Epidermal melanocyte (primary cell): ENCODE results near the gene FAM170B.

Source experiments
- DNase-seq: peaks from one replicate; pipeline ENCODE4 v3.0.0; 2011; ENCODE audit warnings: low spot score; ENCODE audit not compliant: insufficient read length

The FAM170B gene

DNA sequence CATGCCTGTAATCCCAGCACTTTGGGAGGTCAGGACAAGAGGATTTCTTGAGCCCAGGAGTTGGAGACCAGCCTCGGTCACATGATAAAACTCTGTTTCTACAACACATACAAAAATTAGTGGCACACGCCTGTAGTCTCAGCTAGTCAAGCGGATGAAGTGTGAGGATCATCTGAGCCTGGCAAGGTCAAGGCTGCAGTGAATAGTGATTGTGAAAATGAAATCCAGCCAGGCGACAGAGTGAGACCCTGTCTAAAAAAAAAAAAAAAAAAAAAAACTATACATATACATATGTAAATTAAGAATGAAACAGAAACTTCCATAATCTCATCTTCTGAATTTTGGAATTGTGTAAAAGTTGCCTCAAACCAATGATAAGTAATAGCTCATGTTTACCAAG, 18.2 kb upstream of the FAM170B start:
- DNase-seq: no peak

DNA sequence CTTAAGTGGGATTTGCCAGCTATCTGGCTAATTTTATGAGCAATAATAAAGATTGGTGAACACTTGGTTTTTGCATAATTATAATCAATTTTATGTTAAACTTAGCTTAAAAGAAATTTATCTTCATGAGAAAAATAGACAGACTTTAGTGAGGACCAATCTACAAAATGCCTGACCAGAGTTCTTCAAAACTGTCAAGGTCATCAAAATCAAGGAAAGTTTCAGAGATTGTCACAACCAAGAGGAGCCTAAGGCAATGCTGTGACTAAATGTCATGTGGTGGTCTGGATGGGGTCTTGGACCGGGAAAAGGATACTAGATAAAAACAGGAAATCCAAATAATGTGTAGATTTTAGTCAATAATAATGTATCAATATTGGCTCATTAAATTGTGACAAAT, 17.7 kb upstream of the FAM170B start:
- DNase-seq: no peak

DNA sequence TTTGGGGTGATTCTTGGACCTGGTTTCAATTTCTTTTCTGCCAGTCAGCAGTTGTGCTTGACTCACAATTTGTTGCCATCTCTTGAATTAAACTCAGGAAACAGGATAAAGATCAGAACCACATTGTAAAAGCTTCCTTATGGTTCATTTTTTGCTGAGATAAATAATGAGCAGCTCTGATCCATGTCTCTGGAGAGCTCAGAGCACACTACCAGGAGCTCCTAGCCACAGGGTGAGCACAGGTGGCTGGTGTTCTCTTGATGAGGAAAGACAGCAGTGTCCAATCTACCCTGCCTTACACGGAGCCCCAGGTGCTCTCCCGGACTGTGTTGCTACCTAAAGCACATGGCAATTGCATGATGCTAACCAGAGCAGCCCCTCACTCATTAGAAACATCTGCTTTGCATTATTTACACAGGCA, 17.2 kb upstream of the FAM170B start:
- no peak for DNase-seq

DNA sequence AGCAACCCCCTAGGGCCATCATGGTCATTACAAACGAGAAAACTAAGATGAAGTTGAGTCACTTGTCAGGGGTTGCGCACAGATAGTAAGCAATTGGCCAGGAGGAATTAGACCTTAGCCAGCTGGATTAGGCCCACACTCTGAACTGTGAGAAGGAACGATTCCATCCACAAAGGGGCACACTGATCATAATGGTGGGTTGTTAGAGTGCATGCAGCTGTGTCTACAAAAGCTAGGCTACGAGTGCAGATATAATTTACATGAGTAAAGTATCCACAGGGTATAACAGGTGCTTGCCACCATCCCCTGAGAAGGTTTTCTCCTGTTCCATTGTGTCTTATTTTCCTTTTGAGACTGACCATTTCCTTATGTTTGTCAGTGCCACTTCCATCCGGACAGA, 16.6 kb upstream of the FAM170B start:
- DNase-seq: no peak

DNA sequence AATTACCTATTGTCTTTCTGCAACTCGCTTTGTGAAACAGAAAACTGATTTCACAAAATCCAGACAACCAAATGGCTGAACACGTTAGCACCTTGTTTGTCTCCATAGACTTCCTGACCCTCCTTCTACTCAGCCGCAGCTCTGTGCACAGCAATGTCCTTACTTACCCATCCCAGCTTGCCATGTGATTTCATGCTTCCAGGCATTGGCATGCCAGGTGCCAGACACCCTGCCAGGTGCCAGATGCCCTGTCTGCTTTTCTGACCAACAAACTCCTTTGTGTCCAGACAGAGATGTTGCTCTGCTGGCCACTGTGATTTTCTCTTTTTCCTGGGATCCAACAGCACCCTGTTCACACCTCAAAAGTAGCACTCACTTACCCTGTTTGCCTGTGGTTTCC, 16.1 kb upstream of the FAM170B start:
- no peak for DNase-seq

DNA sequence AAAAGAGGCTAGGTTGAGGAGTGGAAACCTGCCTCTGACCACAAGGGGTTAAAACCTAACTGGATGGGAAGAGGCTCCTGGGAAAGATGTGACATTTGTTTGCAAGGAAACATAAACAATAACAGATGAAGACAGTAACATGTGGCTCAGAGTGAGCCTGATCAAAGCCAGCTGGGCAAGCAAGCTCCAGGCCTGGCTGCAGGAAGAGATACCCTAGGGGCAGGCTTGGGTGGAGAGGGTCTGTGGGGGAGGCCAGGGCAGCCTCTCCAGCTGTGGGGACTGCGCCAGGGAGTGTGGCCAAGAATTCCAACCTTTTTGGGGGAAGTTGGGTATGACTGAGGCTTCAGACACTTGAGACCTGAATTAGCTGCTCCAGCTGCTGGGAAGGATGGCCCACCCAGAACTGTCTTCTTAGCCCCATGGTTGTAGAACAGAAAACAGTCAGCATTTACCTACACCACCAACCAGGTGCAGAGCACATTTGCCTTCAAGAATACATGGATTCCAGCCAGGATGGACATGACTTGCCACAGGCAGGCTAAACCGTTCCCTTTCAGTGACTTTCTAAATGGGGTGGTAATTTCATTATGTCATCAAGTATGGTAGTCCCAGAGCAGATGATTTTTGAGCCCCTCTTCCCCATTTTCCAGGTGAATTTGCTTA, 10.4 kb upstream of the FAM170B start:
- no peak for DNase-seq

DNA sequence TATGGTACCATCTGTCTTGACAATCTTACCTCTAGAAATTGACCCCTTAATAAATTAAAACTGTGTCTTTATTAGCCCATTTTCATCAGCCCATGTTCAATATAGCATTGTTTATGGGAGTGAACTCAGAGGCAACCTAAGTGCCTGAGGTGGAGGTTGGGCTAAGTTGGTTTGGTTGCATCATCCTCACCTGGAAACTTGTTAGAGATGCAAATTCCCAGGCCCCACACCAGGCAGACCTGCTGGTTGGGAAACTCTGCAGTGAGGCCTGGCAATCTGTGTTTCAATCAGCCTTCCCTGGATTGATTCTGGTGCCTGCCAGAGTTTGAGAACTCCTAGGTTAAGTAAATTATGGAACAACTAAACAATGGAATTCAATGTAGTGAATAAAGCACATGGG, 9.4 kb upstream of the FAM170B start:
- DNase-seq: no peak

DNA sequence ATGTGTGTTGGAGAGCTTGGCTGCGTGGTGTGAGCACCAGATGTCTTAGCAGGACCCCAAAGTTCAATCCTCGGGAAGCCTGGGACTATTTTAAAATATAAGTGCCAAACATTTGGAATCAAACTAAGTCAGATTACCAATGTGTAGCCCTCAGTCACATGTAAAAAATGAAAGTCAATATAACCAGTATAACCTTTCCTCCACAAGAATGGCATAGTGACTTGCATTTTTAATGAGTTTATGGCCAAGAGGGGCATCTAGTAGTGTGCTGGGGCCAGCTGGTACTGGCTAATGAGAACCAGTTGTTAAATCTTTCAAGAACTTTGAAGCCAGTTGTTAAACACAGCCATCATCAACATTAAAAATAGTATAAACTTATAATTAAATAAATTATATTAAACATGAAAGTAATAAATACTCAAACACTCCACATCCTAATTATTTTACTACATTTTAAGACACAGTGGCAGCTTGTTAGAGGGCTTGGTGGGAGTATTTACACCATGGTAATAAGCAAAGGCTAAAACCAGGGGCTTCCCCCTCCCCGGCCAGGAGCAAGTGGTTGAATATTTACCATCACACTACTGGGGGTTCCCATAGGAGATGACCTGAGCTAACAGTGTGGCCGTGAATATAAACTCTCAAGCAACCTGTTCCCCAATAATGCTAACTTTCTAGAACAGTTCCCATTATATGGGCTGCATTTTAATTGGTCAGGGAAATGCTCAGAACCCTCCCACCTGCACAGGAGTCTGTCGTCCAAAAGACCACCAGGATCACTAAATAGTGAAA, 7.9 kb upstream of the FAM170B start:
- no peak for DNase-seq

DNA sequence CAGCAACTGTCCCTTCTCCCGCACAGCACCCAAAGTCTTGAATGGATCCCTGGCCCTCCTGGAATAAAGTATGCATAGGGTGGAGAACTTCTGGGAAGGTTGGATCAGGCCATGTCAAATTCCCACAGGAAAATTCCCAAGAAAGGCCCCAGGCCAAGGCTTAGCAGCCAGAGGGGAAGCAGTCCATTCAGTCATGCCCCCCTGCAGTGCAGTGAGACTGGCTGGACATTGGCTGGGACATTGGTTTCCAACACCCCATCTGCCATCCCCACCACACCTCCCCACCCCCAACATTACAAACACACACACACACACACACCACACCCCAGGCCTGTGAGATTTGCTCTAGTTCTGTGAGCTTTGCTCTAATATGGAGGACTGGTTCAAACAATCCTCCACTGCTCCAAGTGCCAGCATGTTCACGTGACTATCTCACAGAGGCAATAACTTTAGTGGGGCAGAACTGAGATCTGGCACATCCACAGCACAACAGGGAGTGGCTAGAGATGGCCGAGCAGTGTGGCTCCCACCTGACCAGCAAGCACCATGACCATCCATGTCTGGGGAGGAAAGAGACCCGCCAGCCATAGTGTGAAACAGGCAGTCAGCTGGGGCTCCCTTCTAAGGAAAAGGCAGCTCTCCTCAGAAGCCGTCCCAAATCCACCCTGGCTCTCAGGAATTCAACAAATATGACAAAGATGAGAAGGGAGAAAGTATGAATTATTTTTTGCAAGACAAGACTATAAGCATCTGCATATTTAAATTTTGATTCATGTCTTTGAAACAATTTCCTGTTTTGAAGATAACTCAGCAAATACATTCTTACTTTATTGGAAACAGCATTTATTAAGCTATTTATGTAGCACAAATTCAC, 6.7 kb upstream of the FAM170B start:
- DNase-seq: no peak

DNA sequence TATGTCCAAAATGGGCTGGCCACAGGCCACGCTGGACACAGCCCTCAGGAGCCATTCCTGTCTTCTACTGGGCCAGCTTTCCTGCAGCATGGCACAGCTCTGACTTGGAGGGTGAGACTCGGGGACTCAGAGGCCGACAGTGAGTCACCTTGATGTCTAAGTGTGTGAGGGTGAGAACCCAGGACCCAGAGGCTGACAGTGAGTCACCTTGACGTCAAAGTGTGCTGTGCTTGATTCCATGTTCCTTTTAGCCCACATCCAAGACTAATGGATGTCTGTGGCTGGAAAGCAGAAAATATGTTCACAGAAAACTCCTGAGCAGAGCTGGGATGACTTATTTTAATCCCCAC, 6.0 kb upstream of the FAM170B start:
- DNase-seq: no peak

DNA sequence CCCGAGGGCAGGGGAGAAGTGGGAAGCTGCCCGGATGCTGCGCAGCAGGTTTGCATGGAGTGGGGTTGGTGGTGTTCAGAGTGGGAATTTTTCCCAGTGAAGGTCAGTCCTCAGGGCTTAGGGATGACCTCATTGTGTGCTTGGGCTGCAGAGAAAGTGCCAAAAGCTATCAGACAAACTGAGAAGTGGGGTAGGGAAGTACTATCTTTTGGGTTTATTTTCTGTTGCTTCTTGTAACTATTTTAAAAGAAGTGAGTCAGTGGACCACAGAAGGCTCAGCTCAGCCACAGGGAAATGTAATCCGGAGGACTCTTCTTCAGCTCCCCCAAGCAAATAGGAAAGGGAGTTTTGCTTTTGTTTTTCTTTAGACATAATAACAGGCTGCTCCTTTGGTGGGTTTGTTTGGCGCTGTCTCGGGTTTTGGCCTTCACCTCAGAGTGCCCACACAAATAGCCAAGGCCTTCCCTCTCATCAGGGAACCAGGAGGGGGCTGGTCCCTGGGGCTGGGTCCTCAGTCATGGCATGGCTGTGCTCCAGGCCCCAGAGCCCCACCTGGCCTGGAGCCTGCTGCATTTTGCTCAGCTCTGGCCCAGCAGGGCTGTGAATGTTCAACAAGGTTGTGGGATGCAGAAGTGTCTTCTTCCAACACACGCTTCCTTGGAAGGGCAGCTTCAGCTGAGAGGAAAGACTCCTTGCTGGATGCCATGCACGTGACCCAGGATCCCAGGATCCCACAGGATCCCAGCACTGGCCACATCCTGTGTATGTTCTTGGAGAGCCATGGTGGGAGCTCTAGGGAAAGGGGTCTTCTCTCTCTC, 5.4 kb upstream of the FAM170B start:
- no peak for DNase-seq

DNA sequence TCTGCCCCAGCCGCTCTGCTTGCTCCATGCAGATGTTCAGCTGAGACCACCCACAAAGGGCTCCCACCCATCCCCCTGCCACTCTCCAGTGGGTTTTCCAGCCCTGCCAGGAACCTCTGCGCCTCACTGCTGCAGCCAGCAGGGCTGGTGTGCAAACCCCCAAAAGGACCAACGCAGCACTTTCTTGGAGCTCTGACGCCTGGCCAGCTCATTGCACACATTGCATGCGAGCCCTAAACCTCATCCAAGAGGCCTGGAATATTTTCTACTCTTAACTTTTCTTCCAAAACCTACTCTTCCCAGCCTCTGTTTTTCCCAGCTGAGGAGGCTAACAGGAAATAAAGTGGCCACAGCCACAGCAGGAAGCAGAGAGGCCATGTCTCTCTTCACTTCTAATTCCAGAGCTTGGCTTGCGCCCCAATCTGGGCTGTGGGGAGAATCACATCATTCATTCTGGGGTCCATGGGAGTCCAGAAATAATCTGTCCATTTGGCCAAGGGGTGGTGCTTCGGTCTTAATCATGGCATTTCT, 4.6 kb upstream of the FAM170B start:
- no peak for DNase-seq

DNA sequence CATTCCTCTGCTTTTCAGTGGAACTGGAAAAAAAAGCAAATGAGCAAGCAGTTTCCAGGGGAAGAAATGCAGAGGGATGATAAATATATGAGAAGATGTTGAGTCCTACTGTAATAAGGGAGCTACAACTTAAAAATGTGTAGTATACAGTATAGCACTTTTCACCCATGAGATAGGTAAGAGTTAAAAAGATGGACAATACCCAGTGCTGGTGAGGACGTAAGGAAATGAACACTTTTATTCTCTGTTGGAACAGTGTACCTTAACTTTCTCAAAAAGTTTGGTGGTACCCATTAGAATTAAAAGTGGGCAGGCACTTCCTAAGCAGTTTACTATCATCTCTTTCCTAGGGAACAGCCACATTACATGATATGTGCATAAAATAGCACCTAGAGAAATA, 2.7 kb upstream of the FAM170B start:
- no peak for DNase-seq

DNA sequence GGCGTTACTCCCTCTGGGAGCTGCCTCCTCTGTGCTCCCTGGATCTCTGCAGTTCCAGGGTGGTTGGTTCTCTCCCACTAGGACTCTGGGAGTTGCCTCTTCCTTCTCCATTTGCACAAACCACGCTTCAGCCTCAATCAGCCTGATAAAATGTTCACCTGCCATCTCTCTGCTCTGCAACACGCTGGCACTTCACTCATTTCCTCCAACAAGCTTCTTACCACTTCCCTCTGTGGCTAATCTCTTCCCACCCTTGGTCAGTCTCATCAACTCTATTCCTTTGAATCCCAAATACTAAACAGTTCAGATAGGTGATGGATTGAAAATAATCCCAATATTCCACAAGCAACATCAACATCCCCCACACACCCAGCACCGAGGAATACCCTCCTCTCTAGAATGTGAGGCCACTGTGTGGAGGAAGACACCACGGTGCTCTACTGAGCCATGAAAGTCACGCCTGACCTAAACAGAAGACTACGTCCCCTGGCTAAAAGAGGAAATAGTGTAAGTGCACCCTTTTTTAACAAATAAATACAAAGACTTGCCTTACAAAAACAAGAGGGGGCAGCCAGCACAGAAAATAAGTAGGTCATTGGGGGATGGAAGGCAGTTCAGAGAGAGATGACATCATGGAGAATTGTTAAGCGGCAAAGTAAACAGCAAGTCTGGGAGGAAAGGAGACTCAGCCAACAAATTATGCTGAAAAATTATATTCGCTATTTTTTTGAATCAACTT, 1.9 kb upstream of the FAM170B start:
- no peak for DNase-seq

DNA sequence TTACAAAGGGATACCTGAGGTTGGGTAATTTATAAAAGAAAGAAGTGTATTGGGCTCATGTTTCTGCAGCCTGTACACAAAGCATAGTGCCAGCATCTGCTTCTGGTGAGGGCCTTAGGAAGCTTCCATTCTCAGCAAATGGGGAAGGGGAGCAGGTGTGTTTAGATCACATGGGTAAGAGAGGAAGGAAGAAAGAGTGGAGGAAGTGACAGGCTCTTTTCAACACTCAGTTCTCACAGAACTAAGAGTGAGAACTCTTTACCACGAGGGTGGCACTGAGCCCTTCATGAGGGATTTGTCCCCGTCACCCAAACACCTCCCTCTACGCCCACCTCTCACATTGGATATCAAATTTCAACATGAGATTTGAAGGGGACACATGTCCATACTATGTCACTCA, 506 bp upstream of the FAM170B start:
- DNase-seq: no peak

DNA sequence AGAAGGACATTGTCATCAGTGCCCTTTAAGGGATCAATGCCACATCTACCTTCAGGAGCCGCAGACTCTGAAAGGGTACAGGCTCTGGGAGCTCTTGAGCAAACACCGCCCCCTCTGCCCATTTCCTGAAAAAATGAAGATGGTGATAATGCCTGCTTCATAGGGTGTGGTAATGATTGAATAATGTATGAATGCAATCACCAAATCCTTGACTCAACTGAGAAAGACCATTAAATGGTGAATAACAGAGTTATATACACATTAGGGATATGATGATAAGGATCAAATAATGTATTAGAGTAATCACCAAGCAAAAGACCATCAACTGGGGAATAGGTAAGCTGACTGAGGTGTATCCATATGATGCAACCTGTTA, 1.5 kb downstream of the FAM170B start:
- DNase-seq: no peak

DNA sequence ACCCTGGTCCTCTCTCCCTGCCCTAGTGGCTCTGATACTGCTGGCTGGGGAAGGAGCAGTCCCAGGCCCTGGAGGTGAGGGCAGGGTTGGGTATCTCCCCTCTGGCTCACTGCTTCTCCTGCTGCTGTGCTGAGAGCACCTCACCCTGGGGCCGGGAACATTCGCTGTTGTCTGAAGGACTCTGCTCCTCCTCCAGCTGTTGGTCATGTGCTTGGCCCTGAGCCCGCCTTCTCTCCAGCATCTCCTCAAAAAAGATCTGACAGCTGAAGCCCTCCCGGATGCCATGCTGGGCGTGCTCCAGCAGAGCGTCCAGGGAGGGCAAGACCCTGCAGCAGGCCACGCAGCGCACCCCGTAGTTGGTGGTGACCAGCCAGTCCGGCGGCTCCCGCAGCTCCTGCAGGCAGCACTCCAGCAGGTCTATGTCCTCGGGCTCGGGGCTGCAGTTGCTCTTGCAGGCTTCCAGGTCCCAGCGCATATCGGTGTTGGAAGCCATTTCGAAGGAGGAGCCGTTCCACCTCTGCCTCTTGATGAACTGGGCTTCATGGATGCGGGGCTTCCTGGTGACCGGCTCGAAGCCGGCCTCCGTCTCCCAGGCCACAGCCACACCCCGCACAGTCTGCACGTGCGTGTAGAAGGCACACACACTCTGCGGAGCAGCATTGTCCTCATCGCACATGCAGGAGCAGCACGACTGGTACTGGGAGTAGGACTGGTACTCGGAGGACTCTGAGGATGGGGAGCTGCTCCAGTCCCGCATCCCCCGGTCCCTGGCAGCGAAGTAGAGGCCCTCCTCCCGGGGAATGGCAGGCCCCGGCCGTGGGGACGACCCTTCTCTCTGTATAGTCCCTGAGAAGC, 2.1 kb downstream of the FAM170B start:
- no peak for DNase-seq

DNA sequence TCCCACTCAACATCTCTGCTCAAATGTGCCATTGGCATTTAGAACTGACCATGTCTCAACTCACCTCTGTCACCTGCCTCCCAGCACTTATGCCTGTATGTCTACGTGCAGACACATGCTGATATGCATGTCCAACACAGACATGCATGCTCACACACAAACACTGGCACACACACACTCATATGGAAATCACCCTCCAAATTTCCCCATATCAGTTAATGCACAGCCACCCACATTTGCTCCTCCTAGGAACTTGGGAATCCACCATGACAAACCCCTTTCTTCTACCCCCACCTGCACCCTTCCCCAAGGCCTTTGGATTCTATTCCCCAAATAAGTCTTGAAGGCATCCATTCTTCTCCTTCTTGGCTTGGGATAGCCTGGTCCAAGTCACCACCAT, 4.4 kb downstream of the FAM170B start:
- DNase-seq: no peak

DNA sequence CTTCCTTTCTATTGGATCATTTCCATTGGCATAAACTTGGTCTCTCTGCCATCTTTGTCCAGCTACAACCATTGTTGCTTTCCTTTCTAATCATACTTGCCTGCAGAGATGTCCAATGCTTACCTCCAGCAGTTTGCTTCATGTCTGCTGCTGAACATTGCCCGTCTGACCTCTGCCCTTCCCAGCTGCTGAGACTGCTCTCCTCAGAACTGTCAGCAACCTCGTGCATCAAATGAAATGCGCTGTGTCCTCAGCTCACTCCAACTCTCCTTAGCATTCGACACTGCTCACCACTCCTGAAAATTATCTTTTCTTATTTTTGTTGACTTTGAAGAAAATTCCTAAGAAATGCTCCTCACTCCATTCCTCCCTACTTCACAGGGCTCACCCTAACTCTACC, 5.0 kb downstream of the FAM170B start:
- DNase-seq: no peak
